Measurements from ENCODE around the gene OAT.

GRCh38 chr10:124349231-124349995 is 69.3 kb downstream of the OAT start:
- TF ChIP-seq CTCF (IDR thresholded peaks at IDR 0.05), result no peak
- no peak for TF ChIP-seq POLR2A (IDR thresholded peaks at IDR 0.05)

Data from testis (tissue), 2 donors.